ENCODE data around the gene SLC13A4. TPM values are rescaled to one million over a fixed set of nuclear protein-coding genes. Genes with fewer than 3 reads are reported as not detected.

The SLC13A4 gene
- total RNA-seq, 2 donors from 2014 or later: not detected

DNA sequence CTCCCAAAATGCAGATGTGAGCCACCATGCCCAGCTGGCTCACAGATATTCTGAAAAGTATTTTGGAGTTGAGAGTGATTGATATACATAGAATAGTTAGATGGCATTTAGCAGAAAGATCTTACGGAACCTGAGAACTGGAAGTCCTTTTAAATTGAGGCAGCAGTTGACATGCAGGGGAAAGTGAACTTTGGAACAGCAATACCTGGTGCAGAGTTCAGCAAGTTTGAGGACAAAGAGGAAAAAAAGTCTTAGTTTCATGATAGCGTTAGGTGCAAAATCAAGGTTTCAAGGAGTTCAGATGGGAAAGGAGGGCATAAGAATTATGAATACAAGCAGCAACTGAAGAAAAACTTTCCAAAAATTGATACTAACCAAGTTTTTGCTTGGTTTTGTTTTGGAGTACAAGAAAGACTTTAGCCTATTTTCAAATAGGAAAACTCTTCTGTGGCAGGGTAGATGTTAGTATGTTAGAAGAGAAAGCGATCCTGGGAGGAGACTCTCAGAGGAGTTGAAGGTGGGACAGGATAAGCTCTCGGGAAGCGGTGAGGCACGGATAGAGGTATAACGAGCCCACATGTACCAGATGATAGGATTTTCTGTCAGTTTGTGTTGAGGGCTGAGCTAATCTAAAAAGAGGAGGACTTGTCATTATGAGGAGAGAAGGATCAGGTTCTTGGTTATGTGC lies 93.7 kb downstream of the SLC13A4 start:
- ATAC-seq (no peak), DNase-seq (ENCODE audit: low spot score in 2 of 2) (no peak)
- Mint-ChIP-seq H3K36me3 (peaks cover 5 to 43% of the 10 kb centered on the region in 2 donors), H3K9me3 (no peaks in the 10 kb centered on the region), H3K27ac (no peak overlapping the region)

Other genes starting within 250 kb of the SLC13A4 start
- 10 to 100 TPM; 21.7 to 25.4 TPM for gene CNOT4, start 218.1 kb downstream of the SLC13A4 start, total RNA-seq
- 100 to 1,000 TPM in 1 of 2 donors, 10 to 100 TPM in 1; 61.5 to 156 TPM for gene NUP205, start 170.3 kb downstream of the SLC13A4 start, total RNA-seq
- gene STMP1, start 65.7 kb downstream of the SLC13A4 start, total RNA-seq: 10 to 100 TPM; 16.6 to 17.0 TPM
- gene FAM180A, start 20.6 kb upstream of the SLC13A4 start, total RNA-seq: not detected
- 100 to 1,000 TPM; 117 to 125 TPM for gene MTPN, start 249.2 kb upstream of the SLC13A4 start, total RNA-seq